Measurements from ENCODE around the gene TUBA1C. TPM values are rescaled to one million over a fixed set of nuclear protein-coding genes. Genes with fewer than 3 reads are reported as not detected.
A peak's percentile ranks its signal among the peaks of the same experiment; 100 is the strongest.

TUBA1C gene
- total and polyA plus RNA-seq, 10 of the 15 experiments (the other 5 are each of a cell fraction or from before 2014, with no cell fraction given) = 285 to 1,003 (median 441) TPM

DNA sequence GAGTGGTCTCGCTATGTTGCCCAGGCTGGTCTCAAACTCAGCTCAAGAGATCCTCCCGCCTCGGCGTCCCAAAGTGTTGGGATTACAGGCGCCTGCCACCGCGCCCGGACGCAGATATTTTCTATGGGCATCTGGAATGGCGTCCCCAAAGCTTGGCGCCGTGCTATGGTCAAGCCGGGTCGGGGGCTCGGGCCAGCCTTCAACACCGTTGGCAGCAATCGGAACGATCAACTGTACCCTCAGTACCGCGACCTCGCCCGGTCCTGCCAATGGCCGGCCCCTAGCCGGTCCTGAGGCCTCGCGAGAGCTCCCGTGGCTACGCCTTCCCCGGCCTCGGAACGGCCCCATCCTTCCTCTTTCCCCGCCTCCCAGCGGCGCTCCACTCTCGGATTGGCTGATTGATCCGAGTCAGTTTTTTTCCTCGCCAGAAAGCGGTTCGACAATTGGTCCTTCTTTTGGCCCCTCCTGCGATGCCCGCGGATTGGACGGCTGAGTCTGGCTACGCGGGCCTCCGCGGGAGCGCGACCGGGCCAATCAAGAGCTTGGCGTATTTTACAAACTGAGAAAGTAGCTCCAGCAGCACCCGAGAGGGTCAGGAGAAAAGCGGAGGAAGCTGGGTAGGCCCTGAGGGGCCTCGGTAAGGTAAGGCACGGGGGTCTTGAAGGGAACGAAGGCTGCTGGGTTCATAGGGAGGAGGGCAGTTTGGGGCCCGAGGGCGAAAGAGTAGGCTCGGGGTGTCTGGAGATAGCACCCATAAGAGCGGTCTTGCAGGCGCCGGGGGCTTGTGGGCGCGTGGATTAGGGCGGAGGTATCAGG is 58.0 kb downstream of the TUBA1C start, which contains the start of gene TROAP:
Gene TROAP (plus strand): TSS at position 548 of the 816 bp plus-strand sequence. CDS start 354 bp downstream, outside the sequence.
- Histone ChIP-seq H3K27ac (ENCODE audit: control insufficient read depth, insufficient read depth) (peak within 1 kb of the TSS; percentile 87), H2AFZ (ENCODE audit: control insufficient read depth, low read depth, low read length) (peak within 1 kb of the TSS; percentile 95), H4K20me1 (ENCODE audit: control insufficient read depth, insufficient read depth) (no peaks in the 10 kb centered on the region), H3K9ac (ENCODE audit: control insufficient read depth, insufficient read depth, low read length) (peak within 1 kb of the TSS; percentile 94), H3K4me1 (ENCODE audit: control insufficient read depth, insufficient read depth, low read length) (peaks cover 9% of the 10 kb centered on the region), H3K79me2 (ENCODE audit: control insufficient read depth, insufficient read depth, low read length) (peaks cover 10% of the 10 kb centered on the region), H3K4me2 (ENCODE audit: control insufficient read depth, insufficient read depth) (peak within 1 kb of the TSS; percentile 93), H3K27me3 (replicated peaks in 1 of 2; ENCODE audit: control insufficient read depth in 2 of 2, insufficient read depth in 2 of 2, low read length in 1 of 2) (no peaks in the 10 kb centered on the region), H3K4me3 (peak within 1 kb of the TSS; percentile 95), H3K9me3 (replicated peaks; ENCODE audit: control insufficient read depth, insufficient read depth, low read length) (no peaks in the 10 kb centered on the region), H3K36me3 (ENCODE audit: control insufficient read depth in 2 of 2, insufficient read depth in 2 of 2, low read length in 1 of 2) (peaks cover 2 to 4% of the 10 kb centered on the region in 2 experiments; a peak in 3 of 4 replicates)
- ATAC-seq = peak; percentile 99
- ChIA-PET RAD21 (ENCODE audit: unreplicated experiment) (interaction anchor here (0.5 to 2.2 kb wide), 14 partner anchors 9 to 418 kb away, joined by 3 to 15 read pairs (median 3); partner anchors contain the start of genes SPATS2, TMBIM6 and TUBA1C), POLR2A (interaction anchor here (0.8 to 1.8 kb wide), 11 partner anchors 9 to 340 kb away, joined by 3 to 10 read pairs (median 4); partner anchors contain the start of genes PRPH, SPATS2 and TUBA1B), SMC1A (ENCODE audit: uncharacterized antibody, unreplicated experiment) (interaction anchor here (0.6 to 2.0 kb wide), 7 partner anchors 9 to 80 kb away, joined by 3 to 10 read pairs (median 4); partner anchors contain the start of gene DNAJC22), CTCF (interaction anchor here (0.5 to 5.5 kb wide), 19 partner anchors 9 to 469 kb away, joined by 3 to 37 read pairs (median 4); partner anchors contain the start of genes DNAJC22 and PRPH)
- in situ Hi-C loops (cut with MboI) (no loop called here), intact Hi-C loops (cut with micrococcal nuclease; ENCODE audit: unreplicated experiment) (no loop called here)
- FAIRE-seq = peak; percentile 97
- DNase-seq (ENCODE audit: low read depth, low spot score) = peak; percentile 96
- 2% methylated on average over 64 of the region's 65 CpGs for WGBS (ENCODE audit: insufficient coverage, insufficient replicate concordance, low lambda C conversion rate, missing lambda C conversion rate)
- no TSS peak for BruUV-seq (replicated peaks)
- TF ChIP-seq ZNF274 (IDR thresholded peaks at IDR 0.05; ENCODE audit: insufficient read depth, insufficient read length) (no peak), BMI1 (IDR thresholded peaks at IDR 0.05; ENCODE audit: borderline replicate concordance) (no peak), WRNIP1 (IDR thresholded peaks at IDR 0.05; ENCODE audit: borderline replicate concordance, low read depth, low read length) (no peak), MTA3 (IDR thresholded peaks at IDR 0.05; ENCODE audit: borderline replicate concordance, low read length) (no peak), HDAC2 (IDR thresholded peaks at IDR 0.05) (peak; percentile 98), FOS (IDR thresholded peaks at IDR 0.05; ENCODE audit: borderline replicate concordance, extremely low read depth, insufficient read length) (peak; percentile 54), NR2F1 (conservative IDR thresholded peaks at IDR 0.05) (no peak), SPI1 (IDR thresholded peaks at IDR 0.05; ENCODE audit: borderline replicate concordance, insufficient read depth, low read depth, low read length) (no peak), KLF5 (IDR thresholded peaks at IDR 0.05; ENCODE audit: partially characterized antibody) (no peak), SMARCA5 (IDR thresholded peaks at IDR 0.05) (0 out of 2 replicates have a peak, but pooled peaks have one; percentile 17), SUZ12 (IDR thresholded peaks at IDR 0.05; ENCODE audit: unreplicated experiment) (no peak), TARDBP (IDR thresholded peaks at IDR 0.05; ENCODE audit: borderline replicate concordance) (no peak), FOXK2 (IDR thresholded peaks at IDR 0.05) (no peak), YY1 (IDR thresholded peaks at IDR 0.05; ENCODE audit: low read depth, low read length) (peak; percentile 91), MYC (IDR thresholded peaks at IDR 0.05; ENCODE audit: insufficient read depth, insufficient read length, insufficient replicate concordance, low read length, severe bottlenecking) (no peak), KDM1A (IDR thresholded peaks at IDR 0.05; ENCODE audit: borderline replicate concordance) (no peak), MEF2B (IDR thresholded peaks at IDR 0.05; ENCODE audit: partially characterized antibody, poor library complexity, severe bottlenecking) (no peak)
- TF ChIP-seq, protein P1, sequence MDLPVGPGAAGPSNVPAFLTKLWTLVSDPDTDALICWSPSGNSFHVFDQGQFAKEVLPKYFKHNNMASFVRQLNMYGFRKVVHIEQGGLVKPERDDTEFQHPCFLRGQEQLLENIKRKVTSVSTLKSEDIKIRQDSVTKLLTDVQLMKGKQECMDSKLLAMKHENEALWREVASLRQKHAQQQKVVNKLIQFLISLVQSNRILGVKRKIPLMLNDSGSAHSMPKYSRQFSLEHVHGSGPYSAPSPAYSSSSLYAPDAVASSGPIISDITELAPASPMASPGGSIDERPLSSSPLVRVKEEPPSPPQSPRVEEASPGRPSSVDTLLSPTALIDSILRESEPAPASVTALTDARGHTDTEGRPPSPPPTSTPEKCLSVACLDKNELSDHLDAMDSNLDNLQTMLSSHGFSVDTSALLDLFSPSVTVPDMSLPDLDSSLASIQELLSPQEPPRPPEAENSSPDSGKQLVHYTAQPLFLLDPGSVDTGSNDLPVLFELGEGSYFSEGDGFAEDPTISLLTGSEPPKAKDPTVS (IDR thresholded peaks at IDR 0.05; ENCODE audit: low read depth, low read length) = no peak
- TF ChIP-seq, protein P2, sequence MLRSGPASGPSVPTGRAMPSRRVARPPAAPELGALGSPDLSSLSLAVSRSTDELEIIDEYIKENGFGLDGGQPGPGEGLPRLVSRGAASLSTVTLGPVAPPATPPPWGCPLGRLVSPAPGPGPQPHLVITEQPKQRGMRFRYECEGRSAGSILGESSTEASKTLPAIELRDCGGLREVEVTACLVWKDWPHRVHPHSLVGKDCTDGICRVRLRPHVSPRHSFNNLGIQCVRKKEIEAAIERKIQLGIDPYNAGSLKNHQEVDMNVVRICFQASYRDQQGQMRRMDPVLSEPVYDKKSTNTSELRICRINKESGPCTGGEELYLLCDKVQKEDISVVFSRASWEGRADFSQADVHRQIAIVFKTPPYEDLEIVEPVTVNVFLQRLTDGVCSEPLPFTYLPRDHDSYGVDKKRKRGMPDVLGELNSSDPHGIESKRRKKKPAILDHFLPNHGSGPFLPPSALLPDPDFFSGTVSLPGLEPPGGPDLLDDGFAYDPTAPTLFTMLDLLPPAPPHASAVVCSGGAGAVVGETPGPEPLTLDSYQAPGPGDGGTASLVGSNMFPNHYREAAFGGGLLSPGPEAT (IDR thresholded peaks at IDR 0.05; ENCODE audit: low read depth) = peak; percentile 95

Data from GM12878 (cell line).